OCI-M1 (cell line): ENCODE data around the gene ADGRD1.
"Not testable (repeated sequence)": the region's sequence is repeated elsewhere in the genome, so short reads cannot be mapped to it uniquely, and the experiment has no call there.

Experiments
- DNase-seq: peaks from one replicate; lab custom pipeline; 2025; lab: John Stamatoyannopoulos, UW

Gene ADGRD1

DNA sequence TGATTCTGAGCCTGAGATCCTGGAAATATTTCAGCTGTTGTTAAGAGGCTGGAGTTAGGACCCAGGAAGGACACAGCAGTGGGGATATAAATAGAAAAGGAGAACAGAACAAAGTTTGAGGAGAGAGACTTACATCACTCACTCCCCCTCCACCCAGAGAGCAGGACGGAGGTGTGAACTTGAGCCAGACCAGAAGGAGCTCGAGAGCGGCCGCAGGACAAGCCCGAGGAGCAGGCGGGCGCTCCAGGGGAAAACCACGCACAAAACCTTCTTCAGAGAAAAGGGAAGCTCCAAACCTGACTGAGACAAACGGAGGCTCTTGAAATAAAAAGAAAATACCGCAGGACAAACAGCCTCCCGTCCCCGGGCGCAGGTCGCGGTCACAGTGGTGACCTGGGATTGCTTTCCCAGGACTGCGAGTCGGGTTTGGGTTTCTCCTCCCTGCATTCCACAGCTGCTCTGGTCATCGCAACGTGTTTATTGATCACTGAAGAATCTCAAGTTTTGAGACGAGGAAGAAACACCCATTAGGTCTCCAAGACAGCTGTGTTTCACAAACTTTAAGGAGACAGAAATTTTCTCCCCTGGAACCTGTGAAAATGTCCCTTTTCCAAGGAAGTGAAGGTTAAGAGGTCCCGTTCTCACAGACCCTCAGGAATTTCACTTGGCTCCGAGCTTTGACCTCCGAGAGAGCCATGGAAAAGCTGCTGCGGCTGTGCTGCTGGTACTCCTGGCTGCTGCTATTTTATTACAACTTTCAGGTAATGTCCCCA, at the start of gene ADGRD1:
Gene ADGRD1 (plus strand): TSS at position 137 of the 773 bp plus-strand sequence. CDS start 559 bp downstream, at position 696.
- peak; percentile 90 for DNase-seq

GRCh38 chr12:130904064-130904463, 49.6 kb upstream of the ADGRD1 start:
- no peak for DNase-seq

DNA sequence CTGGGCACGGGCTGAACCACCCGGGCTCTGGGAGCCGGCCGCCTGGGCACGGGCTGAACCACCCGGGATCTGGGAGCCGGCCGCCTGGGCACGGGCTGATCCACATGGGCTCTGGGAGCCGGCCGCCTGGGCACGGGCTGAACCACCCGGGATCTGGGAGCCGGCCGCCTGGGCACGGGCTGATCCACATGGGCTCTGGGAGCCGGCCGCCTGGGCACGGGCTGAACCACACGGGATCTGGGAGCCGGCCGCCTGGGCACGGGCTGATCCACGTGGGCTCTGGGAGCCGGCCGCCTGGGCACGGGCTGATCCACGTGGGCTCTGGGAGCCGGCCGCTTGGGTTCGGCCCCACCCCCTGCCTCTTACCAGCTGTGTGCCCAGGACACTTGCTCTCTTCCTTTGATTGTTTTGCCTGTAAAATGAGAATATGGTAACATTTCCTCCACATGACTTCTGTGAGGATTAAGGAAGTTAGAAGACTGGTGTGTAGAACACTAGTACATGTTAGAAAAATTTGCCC, 48.7 kb upstream of the ADGRD1 start:
- DNase-seq = not testable (repeated sequence)

- DNase-seq = no peak
Measured at GRCh38 chr12:130909111-130909510, 44.6 kb upstream of the ADGRD1 start.

GRCh38 chr12:130911193-130911592, 42.5 kb upstream of the ADGRD1 start:
- no peak for DNase-seq

DNA sequence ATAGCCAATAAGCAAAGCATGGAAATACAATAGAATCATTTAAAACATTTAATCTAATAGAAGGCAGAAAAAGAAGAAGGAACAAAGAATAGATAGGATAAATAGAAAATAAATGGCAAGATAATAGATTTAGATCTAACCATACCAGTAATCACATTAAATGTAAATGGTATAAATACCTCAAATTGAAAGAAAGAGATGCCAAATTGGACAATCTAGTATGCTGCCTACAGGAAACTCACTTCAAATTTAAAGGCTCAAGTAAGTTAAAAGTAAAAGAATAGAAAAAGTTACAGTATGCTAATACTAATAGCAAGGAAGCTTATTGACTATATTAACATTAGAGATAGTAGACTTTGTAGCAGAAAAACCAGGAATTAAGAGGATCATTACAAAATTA, 41.8 kb upstream of the ADGRD1 start:
- no peak for DNase-seq

- peak; percentile 61 for DNase-seq
Measured at GRCh38 chr12:130916241-130916911, 37.3 kb upstream of the ADGRD1 start.

- DNase-seq = no peak
Measured at GRCh38 chr12:130917607-130918006, 36.1 kb upstream of the ADGRD1 start.

- DNase-seq = no peak
Measured at GRCh38 chr12:130919086-130919485, 34.6 kb upstream of the ADGRD1 start.

GRCh38 chr12:130920119-130920703, 33.5 kb upstream of the ADGRD1 start:
- DNase-seq = no peak

DNA sequence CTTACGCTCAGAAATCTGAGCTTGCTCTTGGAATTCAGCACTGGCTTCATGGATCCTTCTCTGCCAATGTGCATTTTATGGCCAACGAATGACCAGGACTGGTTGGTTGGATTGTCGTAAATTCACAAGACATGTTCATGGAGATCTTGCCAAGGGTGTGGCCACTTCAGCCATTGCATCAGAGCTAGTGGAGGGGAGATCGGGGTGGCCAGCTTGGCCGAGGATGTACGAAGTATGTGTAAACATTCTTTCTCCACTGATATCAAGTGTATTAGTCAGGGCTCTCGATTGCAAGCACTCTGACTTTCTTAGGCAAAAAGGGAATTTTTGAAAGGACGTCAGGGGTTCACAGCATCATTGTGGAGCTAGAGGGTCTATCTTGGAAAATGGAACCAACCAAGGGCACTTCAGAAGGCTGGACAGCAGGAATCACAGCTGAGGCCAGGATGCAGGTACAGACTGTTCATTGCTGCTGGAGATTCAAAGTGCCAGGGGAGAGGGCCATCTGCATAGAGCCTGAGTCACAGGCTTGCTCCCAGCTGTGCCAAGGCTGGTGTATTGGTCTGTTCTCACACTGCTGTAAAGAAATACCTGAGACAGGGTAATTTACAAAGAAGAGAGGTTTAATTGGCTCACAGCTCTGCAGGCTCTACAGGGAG, 32.9 kb upstream of the ADGRD1 start:
- DNase-seq = no peak

- no peak for DNase-seq
Measured at GRCh38 chr12:130922511-130922953, 31.2 kb upstream of the ADGRD1 start.

DNA sequence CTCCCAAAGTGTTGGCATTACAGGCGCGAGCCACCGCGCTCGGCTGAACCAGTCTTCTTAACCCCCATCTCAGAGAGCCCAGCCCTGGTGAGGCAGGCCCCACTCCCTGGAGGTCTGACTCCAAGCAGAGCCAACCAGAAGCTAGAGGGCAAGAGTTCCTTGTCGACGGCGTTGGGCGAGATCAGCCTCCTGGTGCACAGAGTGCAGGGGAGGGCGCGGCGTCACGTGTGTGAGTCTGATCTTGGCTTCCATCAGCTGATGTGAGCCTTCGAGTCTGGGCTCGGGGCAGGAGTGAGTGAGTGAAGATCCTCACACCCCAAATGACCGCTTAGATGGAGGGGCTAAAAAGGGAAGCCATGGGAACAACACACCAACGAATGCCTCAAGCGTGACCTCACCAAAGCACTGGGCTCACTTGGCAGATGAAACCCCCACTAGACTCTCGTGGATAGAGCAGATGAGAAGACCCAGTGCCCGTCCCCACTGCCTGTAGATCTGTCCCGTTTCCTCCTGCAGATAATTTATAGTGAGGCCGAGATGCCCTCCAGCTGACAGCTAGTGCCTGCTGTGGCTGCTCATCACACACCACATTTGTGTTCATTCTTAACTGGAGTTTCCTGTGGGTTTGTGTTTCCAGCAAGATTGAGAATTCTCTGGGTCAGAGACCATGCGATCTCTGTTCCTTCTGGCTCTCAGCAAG, 28.6 kb upstream of the ADGRD1 start:
- no peak for DNase-seq

DNA sequence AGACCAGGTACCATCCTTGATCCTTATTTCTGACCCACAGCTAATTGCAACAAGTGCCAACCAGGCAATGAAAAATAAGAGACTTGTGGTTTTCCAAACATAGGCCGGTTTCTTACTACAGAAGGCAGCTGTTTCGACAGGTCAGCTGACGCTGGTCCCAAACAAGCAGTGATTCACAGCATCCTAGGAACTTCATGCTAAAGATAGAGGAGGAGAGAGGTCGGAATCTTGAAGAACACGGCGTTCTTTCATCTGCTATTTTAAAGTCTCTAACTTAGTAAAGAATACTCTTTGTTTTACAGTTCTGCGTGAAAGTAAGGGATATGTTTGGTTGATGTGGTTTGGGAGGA, 28.1 kb upstream of the ADGRD1 start:
- no peak for DNase-seq

DNA sequence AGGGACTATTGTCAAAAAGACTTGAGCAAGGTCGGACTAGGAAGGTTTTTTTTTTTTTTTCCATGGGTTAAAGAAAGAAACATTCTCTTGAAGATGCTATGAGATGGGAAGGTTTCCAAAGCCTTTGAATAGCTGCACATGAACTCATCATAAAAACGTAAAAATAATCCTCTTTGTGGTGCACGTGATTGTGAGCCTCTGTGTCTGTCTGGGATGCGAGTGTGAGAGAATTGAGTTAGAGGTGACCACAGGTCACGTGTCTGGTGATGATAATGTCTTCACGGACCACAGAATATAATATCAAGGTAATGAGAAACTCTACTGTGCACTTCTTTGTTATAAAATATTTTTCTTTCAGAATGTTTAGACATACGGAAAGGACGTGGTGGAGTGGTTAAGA, 24.3 kb upstream of the ADGRD1 start:
- peak; percentile 10 for DNase-seq

DNA sequence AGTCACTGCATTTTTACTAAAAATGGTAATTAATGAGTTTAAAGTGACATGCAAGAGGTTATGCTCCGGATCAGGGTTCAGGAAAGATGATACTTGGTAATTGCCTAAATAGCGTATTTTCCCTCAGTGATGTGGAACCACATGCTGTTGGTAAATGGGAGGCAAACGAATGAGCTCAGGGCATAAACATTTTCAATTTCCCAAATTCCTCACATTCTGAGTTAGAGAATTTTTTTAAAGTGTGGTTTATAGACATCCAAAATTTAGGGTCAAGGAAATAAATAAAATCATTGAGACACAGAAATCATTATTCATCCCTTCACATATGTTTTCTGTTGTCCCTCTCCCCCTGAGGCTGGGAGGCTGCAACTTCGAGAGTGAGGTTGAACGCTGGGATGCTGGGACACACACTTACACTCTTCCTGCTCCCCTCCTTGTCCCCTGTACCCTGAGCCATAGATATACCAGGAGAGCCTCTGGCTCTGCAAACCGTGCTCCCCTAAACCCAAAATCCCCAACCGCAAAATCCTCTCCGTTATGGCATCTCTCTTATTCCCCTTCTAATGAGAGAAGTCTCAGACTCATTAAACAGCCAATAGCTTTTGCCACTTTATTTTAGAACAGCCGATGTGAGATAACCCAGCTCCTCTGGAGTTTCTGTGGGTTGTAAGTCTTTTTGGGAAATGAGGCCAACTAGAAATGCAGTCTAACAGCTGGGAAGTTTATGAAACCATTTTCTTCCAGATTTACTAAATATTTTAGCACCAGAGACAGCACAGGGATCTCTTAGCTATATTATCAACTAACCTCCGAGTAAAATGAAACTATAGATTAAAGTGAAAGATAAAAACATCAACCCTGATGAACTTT, 21.4 kb upstream of the ADGRD1 start:
- no peak for DNase-seq

DNA sequence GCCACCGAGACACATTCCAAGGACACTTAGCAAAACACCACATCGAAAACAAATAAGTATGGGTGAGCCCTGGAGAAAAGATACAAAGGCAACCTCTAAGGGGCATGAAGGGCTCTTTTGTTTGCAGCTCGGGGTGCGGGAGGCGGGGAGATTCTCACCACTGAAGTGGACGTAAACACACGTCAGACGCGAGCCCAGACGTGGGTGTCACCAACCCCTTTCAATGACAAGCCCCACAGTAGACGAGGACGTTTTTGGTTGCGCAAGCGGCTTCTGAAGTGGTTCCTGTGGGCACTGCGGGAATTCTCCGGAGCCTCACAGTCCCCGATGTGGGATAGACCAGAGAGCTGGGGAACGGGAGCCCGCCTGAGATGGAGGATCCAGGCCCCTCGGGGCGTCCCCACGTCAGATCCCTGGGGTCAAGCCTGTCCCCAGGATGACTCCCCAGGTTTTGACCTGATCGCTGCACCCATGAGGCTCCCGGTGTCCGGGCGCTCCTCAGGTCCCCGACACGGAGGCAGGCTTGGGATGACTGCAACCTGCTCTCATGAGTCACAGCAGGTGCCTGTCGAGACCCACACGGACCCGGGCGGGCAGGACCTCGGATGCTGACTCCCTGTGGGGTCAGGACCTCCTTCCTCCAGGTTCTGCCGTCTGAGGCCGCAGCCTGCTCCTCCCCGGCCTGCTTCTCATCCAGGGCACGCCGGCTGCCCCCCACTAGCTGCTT, 20.3 kb upstream of the ADGRD1 start:
- no peak for DNase-seq

GRCh38 chr12:130934753-130935152, 19.0 kb upstream of the ADGRD1 start:
- DNase-seq = no peak

DNA sequence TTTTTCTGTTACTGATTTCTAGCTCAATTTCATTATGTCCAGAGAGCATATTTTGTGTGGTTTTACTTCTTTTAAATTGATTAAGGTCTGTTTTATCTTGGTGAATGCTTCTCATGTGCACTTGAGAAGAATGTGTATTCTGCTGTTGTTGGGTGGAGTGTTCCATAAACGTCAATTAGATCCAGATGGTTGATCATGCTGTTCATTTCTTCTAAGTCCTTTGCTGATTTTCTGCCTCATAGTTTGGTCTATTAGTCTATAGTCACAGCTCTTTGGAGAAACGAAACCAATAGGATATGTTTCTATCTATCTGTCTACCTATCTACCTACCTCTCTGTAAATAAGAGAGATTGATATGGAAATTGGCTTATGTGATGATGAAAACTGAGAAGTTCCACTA, 17.1 kb upstream of the ADGRD1 start:
- no peak for DNase-seq

- no peak for DNase-seq
Measured at GRCh38 chr12:130937063-130937462, 16.6 kb upstream of the ADGRD1 start.
